Panc1 (cell line): Measurements from ENCODE around the gene PMS2. TPM values are rescaled to one million over a fixed set of nuclear protein-coding genes. Genes with fewer than 3 reads are reported as not detected.

Experiments
- ATAC-seq: fragments of 200-7000 bp; cut with Tn5 transposase; 2 replicates; pipeline ENCODE4 v1.9.1; 2020; ENCODE audit warnings: mild to moderate bottlenecking, moderate library complexity
- BruUV-seq: library from RNA; stranded (reverse); fragments of 400-500 nt; replicated peaks from 2 replicates; lab custom pipeline; 2021; lab: Mats Ljungman, UMichigan
- CTCF ChIA-PET: fragments of 300-600 bp; sonication (Branson Sonifier 250); formaldehyde crosslinking; loops from one replicate; lab custom pipeline; 2022; ENCODE audit warnings: antibody characterized with exemption; lab: Charles Lee
- POLR2A ChIA-PET: fragments of 300-600 bp; sonication (Branson Sonifier 250); formaldehyde crosslinking; loops from one replicate; lab custom pipeline; 2022; ENCODE audit warnings: antibody characterized with exemption; lab: Charles Lee
- DNase-seq: peaks from one replicate; pipeline ENCODE4 v3.0.0-alpha.2; 2010; ENCODE audit warnings: low read depth, low spot score
- H3K27ac ChIP-seq: 2 replicates; pipeline ENCODE4 v1.5.1; 2011; ENCODE audit warnings: mild to moderate bottlenecking, low read length, inconsistent platforms
- H3K27me3 ChIP-seq: fragments of 200-500 bp; sonication (Bioruptor generic); 2 replicates; pipeline ENCODE4 v1.6.0; 2014; ENCODE audit warnings: low read length, inconsistent platforms; ENCODE audit not compliant: control insufficient read depth, insufficient read depth
- H3K36me3 ChIP-seq: fragments of 200-500 bp; sonication (Bioruptor generic); 2 replicates; pipeline ENCODE4 v1.5.1; 2014; ENCODE audit warnings: inconsistent platforms, mild to moderate bottlenecking, low read length, moderate library complexity; ENCODE audit not compliant: control insufficient read depth, insufficient read depth
- H3K4me1 ChIP-seq: 2 replicates; pipeline ENCODE4 v1.5.1; 2011; ENCODE audit warnings: inconsistent platforms, mild to moderate bottlenecking, low read length, moderate library complexity; ENCODE audit not compliant: control insufficient read depth, insufficient read depth
- H3K4me3 ChIP-seq, 2 experiments: 2 replicates each; pipeline ENCODE4 v1.5.1; 2011 to 2012; ENCODE audit warnings: low read depth in 2 of 2, low read length in 2 of 2, mild to moderate bottlenecking in 2 of 2, inconsistent platforms in 1 of 2, moderate library complexity in 1 of 2
- H3K9me3 ChIP-seq: fragments of 200-500 bp; sonication (Bioruptor generic); 2 replicates; pipeline ENCODE4 v1.5.1; 2014; ENCODE audit warnings: low read depth, mild to moderate bottlenecking, inconsistent platforms, low read length, moderate library complexity; ENCODE audit not compliant: control insufficient read depth, insufficient read depth
- CTCF ChIP-seq: fragments of 450-650 bp; IDR thresholded peaks from 2 replicates; pipeline ENCODE4 v1.5.1; 2017; ENCODE audit warnings: mild to moderate bottlenecking
- POLR2AphosphoS5 ChIP-seq: IDR thresholded peaks from 2 replicates; pipeline ENCODE4 v1.6.1; 2012; ENCODE audit warnings: mild to moderate bottlenecking, low read depth, low read length, moderate library complexity
- REST ChIP-seq, 2 experiments: IDR thresholded peaks; 2 replicates each; pipeline ENCODE4 v1.6.1; 2011 to 2012; ENCODE audit warnings: low read depth in 2 of 2, control low read depth in 1 of 2, low read length in 1 of 2, mild to moderate bottlenecking in 1 of 2, moderate library complexity in 1 of 2; ENCODE audit not compliant: insufficient read depth in 1 of 2
- SIN3A ChIP-seq: IDR thresholded peaks from 2 replicates; pipeline ENCODE4 v1.6.1; 2012; ENCODE audit warnings: low read depth, mild to moderate bottlenecking, low read length, moderate library complexity, borderline replicate concordance; ENCODE audit not compliant: insufficient read depth
- TCF7L2 ChIP-seq: IDR thresholded peaks from 2 replicates; pipeline ENCODE4 v1.6.1; 2011; ENCODE audit warnings: mild to moderate bottlenecking, low read depth, low read length, inconsistent platforms
- in situ Hi-C: cut with HindIII; loops from 2 replicates; pipeline ENCODE4 v1.10.0; 2016; ENCODE audit warnings: low sequenced_read_pairs, low pct_unique_long_range_greater_than_20kb
- intact Hi-C: fragments of 100-400 bp; cut with micrococcal nuclease; formaldehyde crosslinking; loops from one replicate; pipeline ENCODE4 v1.10.0; 2022; ENCODE audit not compliant: unreplicated experiment
- total RNA-seq: library from RNA; stranded (reverse); gene quantifications from one replicate; pipeline ENCODE4 v1.2.1, GENCODE V29; 2021; ENCODE audit not compliant: unreplicated experiment

The PMS2 gene
- total RNA-seq, 1 experiment from 2014 or later = 40.2 TPM

GRCh38 chr7:6016653-6016966 is 7.8 kb upstream of the PMS2 start:
- intact Hi-C loops = no loop called here
- ATAC-seq (no peak), DNase-seq (no peak)
- TF ChIP-seq POLR2AphosphoS5 (no peak), TCF7L2 (no peak), REST (IDR thresholded peaks at IDR 0.05; ENCODE audit: insufficient read depth in 1 of 2, low read depth in 2 of 2, low read length in 1 of 2) (no peak), CTCF (no peak), SIN3A (no peak)
- peaks cover 8% of the 10 kb centered on the region; the same call in 1 of the 2 replicates for H3K4me1 ChIP-seq
- no peaks in the 10 kb centered on the region for H3K27me3 ChIP-seq
- ChIA-PET POLR2A (no interaction called here), CTCF (no interaction called here)
- no peak overlapping the region for H3K4me3 ChIP-seq
- peak overlapping the region; percentile 82; the same call in 1 of the 2 replicates for H3K27ac ChIP-seq
- H3K9me3 ChIP-seq = no peaks in the 10 kb centered on the region
- peaks cover 11% of the 10 kb centered on the region for H3K36me3 ChIP-seq
- no TSS peak for BruUV-seq
- in situ Hi-C loops = no loop called here

GRCh38 chr7:6015917-6016652 is 7.2 kb upstream of the PMS2 start:
- TF ChIP-seq REST (IDR thresholded peaks at IDR 0.05; ENCODE audit: insufficient read depth in 1 of 2, low read depth in 2 of 2, low read length in 1 of 2) (no peak), POLR2AphosphoS5 (no peak; the same call in 1 of the 2 replicates), TCF7L2 (peak; percentile 73; the same call in 1 of the 2 replicates)
- H3K4me3 ChIP-seq = no peak overlapping the region
- ChIA-PET POLR2A (interaction anchor here (0.6 kb wide), 1 partner anchor 336 kb away, joined by 5 read pairs; no protein-coding TSS in a partner anchor), CTCF (no interaction called here)
- no peaks in the 10 kb centered on the region for H3K9me3 ChIP-seq
- DNase-seq = peak; percentile 28
- intact Hi-C loops (no loop called here), in situ Hi-C loops (no loop called here)
- ATAC-seq = no peak
- no peaks in the 10 kb centered on the region for H3K27me3 ChIP-seq
- H3K4me1 ChIP-seq = peaks cover 13% of the 10 kb centered on the region; the same call in 1 of the 2 replicates
- H3K36me3 ChIP-seq = peaks cover 16% of the 10 kb centered on the region
- no TSS peak for BruUV-seq
- H3K27ac ChIP-seq = peak overlapping the region; percentile 82
